Activated CD8-positive, alpha-beta T cell treated with anti-CD3 and anti-CD28 coated beads for 36 hours (primary cell): Measurements from ENCODE around the gene SCN7A. TPM values are rescaled to one million over a fixed set of nuclear protein-coding genes. Genes with fewer than 3 reads are reported as not detected.

Experiments
- ATAC-seq: fragments of 200-7000 bp; cut with Tn5 transposase; one replicate; pipeline ENCODE4 v1.10.0; 2021; ENCODE audit warnings: mild to moderate bottlenecking, moderate library complexity
- CTCF ChIA-PET: fragments of 350-600 bp; sonication (Branson Sonifier 250); formaldehyde crosslinking; loops from one replicate; lab custom pipeline; 2021; ENCODE audit warnings: antibody characterized with exemption; lab: Charles Lee
- POLR2A ChIA-PET: fragments of 350-600 bp; sonication (Branson Sonifier 250); formaldehyde crosslinking; loops from one replicate; lab custom pipeline; 2021; ENCODE audit warnings: antibody characterized with exemption; lab: Charles Lee
- DNase-seq: peaks from one replicate; pipeline ENCODE4 v3.0.0-alpha.2; 2020
- H3K27ac Mint-ChIP-seq: one replicate; pipeline ENCODE4 v1.8.0; 2021; ENCODE audit warnings: mild to moderate bottlenecking, mixed read lengths
- H3K27me3 Mint-ChIP-seq: one replicate; pipeline ENCODE4 v1.8.0; 2021; ENCODE audit warnings: mixed read lengths
- H3K36me3 Mint-ChIP-seq: one replicate; pipeline ENCODE4 v1.8.0; 2021; ENCODE audit warnings: low read depth, mixed read lengths
- H3K4me1 Mint-ChIP-seq: one replicate; pipeline ENCODE4 v1.8.0; 2021; ENCODE audit warnings: low read depth, mixed read lengths
- H3K4me3 Mint-ChIP-seq: one replicate; pipeline ENCODE4 v1.8.0; 2021; ENCODE audit warnings: mild to moderate bottlenecking, moderate library complexity, mixed read lengths
- H3K9me3 Mint-ChIP-seq: one replicate; pipeline ENCODE4 v1.8.0; 2021; ENCODE audit warnings: mixed read lengths
- CTCF ChIP-seq: fragments of 200-600 bp; IDR thresholded peaks from one replicate; pipeline ENCODE4 v1.8.0; 2022; ENCODE audit warnings: antibody characterized with exemption, mild to moderate bottlenecking
- intact Hi-C: fragments of 100-400 bp; cut with micrococcal nuclease; formaldehyde crosslinking; loops from one replicate; pipeline ENCODE4 v1.10.0; 2022
- total RNA-seq, 2 experiments: library from RNA; stranded (reverse); gene quantifications; one replicate each; pipeline ENCODE4 v1.2.3, GENCODE V29; 2021

SCN7A gene
- total RNA-seq, 2 experiments from 2014 or later: not detected

GRCh38 chr2:166454006-166454595 lies 39.9 kb downstream of the SCN7A start:
- Mint-ChIP-seq H3K9me3 (peaks cover 3% of the 10 kb centered on the region), H3K27me3 (no peaks in the 10 kb centered on the region), H3K36me3 (no peaks in the 10 kb centered on the region), H3K4me1 (no peaks in the 10 kb centered on the region), H3K27ac (no peak overlapping the region), H3K4me3 (no peak overlapping the region)
- no peak for ATAC-seq
- intact Hi-C loops: no loop called here
- ChIA-PET POLR2A (no interaction called here), CTCF (no interaction called here)
- no peak for TF ChIP-seq CTCF
- no peak for DNase-seq

GRCh38 chr2:166451468-166451867 lies 42.6 kb downstream of the SCN7A start:
- no peak for ATAC-seq
- ChIA-PET POLR2A (no interaction called here), CTCF (no interaction called here)
- intact Hi-C loops: no loop called here
- H3K36me3 Mint-ChIP-seq: no peaks in the 10 kb centered on the region
- no peak overlapping the region for H3K27ac Mint-ChIP-seq
- H3K4me1 Mint-ChIP-seq: no peaks in the 10 kb centered on the region
- H3K4me3 Mint-ChIP-seq: no peak overlapping the region
- no peaks in the 10 kb centered on the region for H3K27me3 Mint-ChIP-seq
- DNase-seq: no peak
- peaks cover 5% of the 10 kb centered on the region for H3K9me3 Mint-ChIP-seq
- TF ChIP-seq CTCF: no peak

- intact Hi-C loops: no loop called here
Measured at GRCh38 chr2:166449439-166449838, 44.6 kb downstream of the SCN7A start.

GRCh38 chr2:166448106-166448505 lies 45.9 kb downstream of the SCN7A start:
- intact Hi-C loops: no loop called here
- H3K27ac Mint-ChIP-seq: no peak overlapping the region
- ChIA-PET CTCF (no interaction called here), POLR2A (no interaction called here)
- DNase-seq: no peak
- H3K27me3 Mint-ChIP-seq: no peaks in the 10 kb centered on the region
- H3K9me3 Mint-ChIP-seq: peaks cover 3% of the 10 kb centered on the region
- no peak overlapping the region for H3K4me3 Mint-ChIP-seq
- H3K36me3 Mint-ChIP-seq: no peaks in the 10 kb centered on the region
- ATAC-seq: no peak
- H3K4me1 Mint-ChIP-seq: no peaks in the 10 kb centered on the region
- TF ChIP-seq CTCF: no peak

More at GRCh38 chr2:166449439-166449838, 44.6 kb downstream of the SCN7A start:
- Mint-ChIP-seq H3K9me3 (peaks cover 3% of the 10 kb centered on the region), H3K4me3 (no peak overlapping the region), H3K36me3 (no peaks in the 10 kb centered on the region), H3K27ac (no peak overlapping the region), H3K4me1 (no peaks in the 10 kb centered on the region), H3K27me3 (no peaks in the 10 kb centered on the region)
- TF ChIP-seq CTCF: no peak
- ChIA-PET POLR2A (no interaction called here), CTCF (no interaction called here)
- ATAC-seq: no peak
- no peak for DNase-seq

- H3K4me3 Mint-ChIP-seq: no peak overlapping the region
- no peaks in the 10 kb centered on the region for H3K36me3 Mint-ChIP-seq
- ChIA-PET POLR2A (no interaction called here), CTCF (no interaction called here)
- peaks cover 3% of the 10 kb centered on the region for H3K9me3 Mint-ChIP-seq
- ATAC-seq: no peak
- H3K4me1 Mint-ChIP-seq: no peaks in the 10 kb centered on the region
- no peaks in the 10 kb centered on the region for H3K27me3 Mint-ChIP-seq
- no peak for TF ChIP-seq CTCF
- intact Hi-C loops: no loop called here
- no peak overlapping the region for H3K27ac Mint-ChIP-seq
- no peak for DNase-seq
Measured at GRCh38 chr2:166444306-166444705, 49.7 kb downstream of the SCN7A start.
